BLaER1 treated with 17β-estradiol and CSF1 and Interleukin-3, amounts not matched to agents 10 nM and 100 nM (cell line): ENCODE measurements around the gene PTPRN.
A peak's percentile ranks its signal among the peaks of the same experiment; 100 is the strongest.

ENCODE experiments used
- H3K27ac ChIP-seq, 11 experiments: shearing (Covaris generic); formaldehyde crosslinking; 2 replicates each; pipeline ENCODE4 v1.8.1; 2022
- H3K27me3 ChIP-seq, 11 experiments: shearing (Covaris generic); formaldehyde crosslinking; 2 replicates each; pipeline ENCODE4 v1.8.1; 2022
- H3K36me3 ChIP-seq, 11 experiments: shearing (Covaris generic); formaldehyde crosslinking; 2 replicates each; pipeline ENCODE4 v1.8.1; 2022
- H3K4me1 ChIP-seq, 10 experiments: shearing (Covaris generic); formaldehyde crosslinking; 2 replicates each; pipeline ENCODE4 v1.8.1; 2022
- H3K4me2 ChIP-seq, 11 experiments: shearing (Covaris generic); formaldehyde crosslinking; 2 replicates each; pipeline ENCODE4 v1.8.1; 2022
- H3K4me3 ChIP-seq, 10 experiments: shearing (Covaris generic); formaldehyde crosslinking; 2 replicates each; pipeline ENCODE4 v1.8.1; 2022
- H3K9ac ChIP-seq, 11 experiments: shearing (Covaris generic); formaldehyde crosslinking; 2 replicates each; pipeline ENCODE4 v1.8.1; 2022
- H3K9me3 ChIP-seq, 11 experiments: shearing (Covaris generic); formaldehyde crosslinking; replicated peaks in 1 of 11; 2 replicates each; pipeline ENCODE4 v1.8.1; 2022
- H4K20me1 ChIP-seq, 11 experiments: shearing (Covaris generic); formaldehyde crosslinking; 2 replicates each; pipeline ENCODE4 v1.8.1; 2022
- Cebpa-rat ChIP-seq, 11 experiments: shearing (Covaris generic); IDR thresholded peaks; 2 replicates each; pipeline ENCODE4 v1.8.1; 2022

Gene PTPRN

GRCh38 chr2:219250049-219250781, 59.0 kb downstream of the PTPRN start:
- Histone ChIP-seq H3K9me3 (no peaks in the 10 kb centered on the region), H3K27ac (peak overlapping the region; percentile 36 to 95 (median 85); a peak in 21 of 22 replicates), H3K4me2 (peak overlapping the region; percentile 91 to 100 (median 99)), H3K9ac (peak overlapping the region; percentile 52 to 76 (median 70); a peak in 20 of 22 replicates), H3K4me3 (peak overlapping the region in 9 of 10 experiments; percentile 7 to 59 (median 38); a peak in 9 of 20 replicates), H3K27me3 (peaks cover 0 to 20% (median 14%) of the 10 kb centered on the region in 11 experiments; a peak in 10 of 22 replicates), H3K36me3 (peaks cover 0 to 36% (median 14%) of the 10 kb centered on the region in 11 experiments; a peak in 9 of 22 replicates), H4K20me1 (peaks cover 0 to 35% (median 0%) of the 10 kb centered on the region in 11 experiments; a peak in 3 of 22 replicates), H3K4me1 (peaks cover 80 to 98% (median 97%) of the 10 kb centered on the region in 10 experiments)
- TF ChIP-seq Cebpa-rat (IDR thresholded peaks at IDR 0.05): no peak

GRCh38 chr2:219249203-219249980, 59.8 kb downstream of the PTPRN start:
- peaks cover 0 to 20% (median 14%) of the 10 kb centered on the region in 11 experiments; a peak in 10 of 22 replicates for H3K27me3 ChIP-seq
- peaks cover 0 to 33% (median 0%) of the 10 kb centered on the region in 11 experiments; a peak in 3 of 22 replicates for H4K20me1 ChIP-seq
- peak overlapping the region; percentile 52 to 76 (median 70) for H3K9ac ChIP-seq
- H3K4me3 ChIP-seq: peak overlapping the region; percentile 7 to 59 (median 34); a peak in 16 of 20 replicates
- H3K36me3 ChIP-seq: peaks cover 0 to 36% (median 14%) of the 10 kb centered on the region in 11 experiments; a peak in 9 of 22 replicates
- peak overlapping the region; percentile 60 to 95 (median 85) for H3K27ac ChIP-seq
- no peak for TF ChIP-seq Cebpa-rat (IDR thresholded peaks at IDR 0.05)
- peaks cover 82 to 97% (median 96%) of the 10 kb centered on the region in 10 experiments for H3K4me1 ChIP-seq
- peak overlapping the region; percentile 91 to 100 (median 99) for H3K4me2 ChIP-seq
- H3K9me3 ChIP-seq: no peaks in the 10 kb centered on the region

GRCh38 chr2:219248845-219249202, 60.4 kb downstream of the PTPRN start:
- peak overlapping the region in 9 of 10 experiments; percentile 0 to 59 (median 38); a peak in 13 of 20 replicates for H3K4me3 ChIP-seq
- peak overlapping the region; percentile 91 to 100 (median 99) for H3K4me2 ChIP-seq
- H3K27ac ChIP-seq: peak overlapping the region; percentile 60 to 95 (median 85)
- no peaks in the 10 kb centered on the region for H3K9me3 ChIP-seq
- H3K36me3 ChIP-seq: peaks cover 0 to 36% (median 14%) of the 10 kb centered on the region in 11 experiments; a peak in 9 of 22 replicates
- H3K27me3 ChIP-seq: peaks cover 0 to 20% (median 14%) of the 10 kb centered on the region in 11 experiments; a peak in 10 of 22 replicates
- H3K9ac ChIP-seq: peak overlapping the region; percentile 52 to 76 (median 70)
- H4K20me1 ChIP-seq: peaks cover 0 to 27% (median 0%) of the 10 kb centered on the region in 11 experiments; a peak in 2 of 22 replicates
- TF ChIP-seq Cebpa-rat (IDR thresholded peaks at IDR 0.05): no peak
- peaks cover 85 to 94% (median 93%) of the 10 kb centered on the region in 10 experiments for H3K4me1 ChIP-seq

GRCh38 chr2:219247678-219248642, 61.2 kb downstream of the PTPRN start:
- peak overlapping the region in 9 of 11 experiments; percentile 17 to 95 (median 67); a peak in 14 of 22 replicates for H3K27ac ChIP-seq
- H3K36me3 ChIP-seq: peaks cover 0 to 36% (median 14%) of the 10 kb centered on the region in 11 experiments; a peak in 9 of 22 replicates
- peaks cover 82 to 85% (median 84%) of the 10 kb centered on the region in 10 experiments for H3K4me1 ChIP-seq
- TF ChIP-seq Cebpa-rat (IDR thresholded peaks at IDR 0.05): no peak
- peaks cover 0 to 23% (median 0%) of the 10 kb centered on the region in 11 experiments; a peak in 2 of 22 replicates for H4K20me1 ChIP-seq
- peaks cover 0 to 13% (median 9%) of the 10 kb centered on the region in 11 experiments; a peak in 10 of 22 replicates for H3K27me3 ChIP-seq
- peak overlapping the region; percentile 91 to 100 (median 99) for H3K4me2 ChIP-seq
- H3K4me3 ChIP-seq: peak overlapping the region in 4 of 10 experiments; percentile 6 to 93 (median 36); a peak in 5 of 20 replicates
- H3K9ac ChIP-seq: peak overlapping the region in 4 of 11 experiments; percentile 10 to 70 (median 33); a peak in 4 of 22 replicates
- no peaks in the 10 kb centered on the region for H3K9me3 ChIP-seq

- H3K36me3 ChIP-seq: peaks cover 0 to 36% (median 14%) of the 10 kb centered on the region in 11 experiments; a peak in 9 of 22 replicates
- no peaks in the 10 kb centered on the region for H3K9me3 ChIP-seq
- H3K27me3 ChIP-seq: no peaks in the 10 kb centered on the region; a peak in 1 of 22 replicates
- peak overlapping the region; percentile 91 to 100 (median 99) for H3K4me2 ChIP-seq
- H3K4me1 ChIP-seq: peaks cover 68 to 71% (median 70%) of the 10 kb centered on the region in 10 experiments
- no peak for TF ChIP-seq Cebpa-rat (IDR thresholded peaks at IDR 0.05)
- H3K9ac ChIP-seq: peak overlapping the region in 3 of 11 experiments; percentile 3 to 86 (median 21); a peak in 3 of 22 replicates
- peaks cover 0 to 19% (median 0%) of the 10 kb centered on the region in 11 experiments; a peak in 2 of 22 replicates for H4K20me1 ChIP-seq
- H3K27ac ChIP-seq: peak overlapping the region in 5 of 11 experiments; percentile 15 to 95 (median 93); a peak in 7 of 22 replicates
- peak overlapping the region in 9 of 10 experiments; percentile 7 to 93 (median 84); a peak in 9 of 20 replicates for H3K4me3 ChIP-seq
Observed at GRCh38 chr2:219246559-219246958, 62.6 kb downstream of the PTPRN start.

- Histone ChIP-seq H3K4me3 (peak overlapping the region; percentile 73 to 93 (median 83)), H4K20me1 (peaks cover 0 to 15% (median 0%) of the 10 kb centered on the region in 11 experiments; a peak in 2 of 22 replicates), H3K36me3 (peaks cover 0 to 30% (median 7%) of the 10 kb centered on the region in 11 experiments; a peak in 9 of 22 replicates), H3K27ac (peak overlapping the region; percentile 83 to 95 (median 91)), H3K27me3 (no peaks in the 10 kb centered on the region), H3K9me3 (no peaks in the 10 kb centered on the region), H3K4me1 (peaks cover 61 to 64% (median 63%) of the 10 kb centered on the region in 10 experiments), H3K9ac (peak overlapping the region; percentile 86 to 94 (median 90)), H3K4me2 (peak overlapping the region; percentile 91 to 100 (median 99))
- no peak for TF ChIP-seq Cebpa-rat (IDR thresholded peaks at IDR 0.05)
Observed at GRCh38 chr2:219245899-219246230, 63.3 kb downstream of the PTPRN start.

- peaks cover 55 to 59% (median 58%) of the 10 kb centered on the region in 10 experiments for H3K4me1 ChIP-seq
- H3K36me3 ChIP-seq: peaks cover 0 to 25% (median 3%) of the 10 kb centered on the region in 11 experiments; a peak in 9 of 22 replicates
- H3K27me3 ChIP-seq: no peaks in the 10 kb centered on the region
- no peaks in the 10 kb centered on the region for H3K9me3 ChIP-seq
- H3K9ac ChIP-seq: peak within 1 kb of the TSS; percentile 86 to 94 (median 90)
- TF ChIP-seq Cebpa-rat (IDR thresholded peaks at IDR 0.05): no peak
- H4K20me1 ChIP-seq: peaks cover 0 to 15% (median 0%) of the 10 kb centered on the region in 11 experiments; a peak in 2 of 22 replicates
- H3K27ac ChIP-seq: peak within 1 kb of the TSS; percentile 83 to 95 (median 91)
- H3K4me3 ChIP-seq: peak within 1 kb of the TSS; percentile 73 to 93 (median 83)
- peak within 1 kb of the TSS; percentile 91 to 100 (median 99) for H3K4me2 ChIP-seq
Observed at GRCh38 chr2:219245148-219245898, 63.9 kb downstream of the PTPRN start, which contains the start of the genes GLB1L and STK16. GLB1L (minus strand) TSS chr2:219245444; CDS start chr2:219243573, 1,871 bp downstream. STK16 (plus strand) TSS chr2:219245479; CDS start chr2:219246000, 521 bp downstream.
